ENCODE data around the gene CAMK1G.

CAMK1G gene

DNA sequence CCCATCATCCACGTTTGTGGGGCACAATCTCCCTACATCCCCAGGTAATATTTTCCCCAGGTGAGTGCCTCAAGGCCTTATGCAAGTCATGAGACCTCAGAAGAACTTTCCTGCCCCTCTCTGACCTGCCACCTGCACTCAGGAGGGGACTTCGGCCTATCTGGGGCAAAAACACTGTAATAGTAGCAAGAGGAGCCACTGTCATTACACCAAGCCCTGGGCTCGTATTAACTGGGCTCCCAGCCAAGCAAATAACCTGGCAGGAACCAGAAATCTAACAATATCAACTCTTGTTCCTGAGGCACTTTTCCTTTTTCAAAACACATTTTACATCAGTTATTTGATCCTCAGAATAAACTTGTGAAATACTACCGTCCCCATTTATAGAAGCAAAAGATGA lies 37.8 kb downstream of the CAMK1G start:
- H3K4me3 ChIP-seq (ENCODE audit: low read depth, low read length) = no peak overlapping the region
- TF ChIP-seq, protein P1, sequence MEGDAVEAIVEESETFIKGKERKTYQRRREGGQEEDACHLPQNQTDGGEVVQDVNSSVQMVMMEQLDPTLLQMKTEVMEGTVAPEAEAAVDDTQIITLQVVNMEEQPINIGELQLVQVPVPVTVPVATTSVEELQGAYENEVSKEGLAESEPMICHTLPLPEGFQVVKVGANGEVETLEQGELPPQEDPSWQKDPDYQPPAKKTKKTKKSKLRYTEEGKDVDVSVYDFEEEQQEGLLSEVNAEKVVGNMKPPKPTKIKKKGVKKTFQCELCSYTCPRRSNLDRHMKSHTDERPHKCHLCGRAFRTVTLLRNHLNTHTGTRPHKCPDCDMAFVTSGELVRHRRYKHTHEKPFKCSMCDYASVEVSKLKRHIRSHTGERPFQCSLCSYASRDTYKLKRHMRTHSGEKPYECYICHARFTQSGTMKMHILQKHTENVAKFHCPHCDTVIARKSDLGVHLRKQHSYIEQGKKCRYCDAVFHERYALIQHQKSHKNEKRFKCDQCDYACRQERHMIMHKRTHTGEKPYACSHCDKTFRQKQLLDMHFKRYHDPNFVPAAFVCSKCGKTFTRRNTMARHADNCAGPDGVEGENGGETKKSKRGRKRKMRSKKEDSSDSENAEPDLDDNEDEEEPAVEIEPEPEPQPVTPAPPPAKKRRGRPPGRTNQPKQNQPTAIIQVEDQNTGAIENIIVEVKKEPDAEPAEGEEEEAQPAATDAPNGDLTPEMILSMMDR (IDR thresholded peaks at IDR 0.05; ENCODE audit: low read depth, low read length, missing control alignments) = no peak
- DNase-seq (ENCODE audit: low read depth) = no peak

DNA sequence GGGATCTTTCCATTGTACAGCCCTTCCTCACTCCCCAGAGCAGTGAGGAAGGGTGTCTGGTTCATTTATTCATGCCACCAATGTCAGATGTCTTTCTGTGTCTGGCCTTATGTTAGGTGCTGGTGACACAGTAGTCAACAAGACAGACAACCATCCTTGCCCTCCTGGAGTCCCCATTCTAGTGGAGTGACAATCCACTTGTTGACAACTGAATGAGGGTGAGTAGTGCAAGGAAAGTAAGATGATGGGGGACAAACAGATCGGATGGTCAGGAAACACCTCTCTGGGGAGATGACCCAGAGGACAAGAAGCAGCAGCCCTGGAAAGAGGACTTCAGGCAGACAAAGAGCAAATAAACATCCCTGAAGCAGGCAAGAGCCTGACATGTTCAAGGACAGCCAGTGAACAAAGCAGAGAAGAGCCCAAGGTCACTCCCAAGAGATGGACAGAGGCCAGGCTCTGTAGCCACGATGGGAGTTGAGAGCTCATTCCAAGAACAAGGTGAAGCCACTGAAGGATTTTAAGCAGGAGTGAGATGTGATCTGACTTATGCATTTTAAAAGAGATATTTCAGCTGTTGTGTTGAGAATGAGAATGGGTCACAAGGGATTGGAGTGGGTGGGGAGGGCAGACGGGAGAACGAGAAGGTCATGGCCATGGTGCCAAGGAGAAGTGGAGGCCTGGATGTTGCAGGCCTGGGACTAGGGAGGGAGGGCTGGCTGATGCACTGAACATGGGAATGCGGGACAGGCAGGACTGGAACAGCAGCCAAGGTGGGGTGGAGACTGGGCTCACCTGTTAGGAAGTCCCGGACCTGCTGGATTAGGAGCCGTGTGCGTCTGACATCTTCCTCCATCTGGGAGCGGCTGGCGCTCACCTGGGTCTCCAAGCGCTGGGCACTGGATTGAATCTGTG lies 38.5 kb downstream of the CAMK1G start:
- TF ChIP-seq, protein P1 (IDR thresholded peaks at IDR 0.05; ENCODE audit: low read depth, low read length, missing control alignments) = no peak
- no peak overlapping the region for H3K4me3 ChIP-seq (ENCODE audit: low read depth, low read length)
- DNase-seq (ENCODE audit: low read depth) = no peak

DNA sequence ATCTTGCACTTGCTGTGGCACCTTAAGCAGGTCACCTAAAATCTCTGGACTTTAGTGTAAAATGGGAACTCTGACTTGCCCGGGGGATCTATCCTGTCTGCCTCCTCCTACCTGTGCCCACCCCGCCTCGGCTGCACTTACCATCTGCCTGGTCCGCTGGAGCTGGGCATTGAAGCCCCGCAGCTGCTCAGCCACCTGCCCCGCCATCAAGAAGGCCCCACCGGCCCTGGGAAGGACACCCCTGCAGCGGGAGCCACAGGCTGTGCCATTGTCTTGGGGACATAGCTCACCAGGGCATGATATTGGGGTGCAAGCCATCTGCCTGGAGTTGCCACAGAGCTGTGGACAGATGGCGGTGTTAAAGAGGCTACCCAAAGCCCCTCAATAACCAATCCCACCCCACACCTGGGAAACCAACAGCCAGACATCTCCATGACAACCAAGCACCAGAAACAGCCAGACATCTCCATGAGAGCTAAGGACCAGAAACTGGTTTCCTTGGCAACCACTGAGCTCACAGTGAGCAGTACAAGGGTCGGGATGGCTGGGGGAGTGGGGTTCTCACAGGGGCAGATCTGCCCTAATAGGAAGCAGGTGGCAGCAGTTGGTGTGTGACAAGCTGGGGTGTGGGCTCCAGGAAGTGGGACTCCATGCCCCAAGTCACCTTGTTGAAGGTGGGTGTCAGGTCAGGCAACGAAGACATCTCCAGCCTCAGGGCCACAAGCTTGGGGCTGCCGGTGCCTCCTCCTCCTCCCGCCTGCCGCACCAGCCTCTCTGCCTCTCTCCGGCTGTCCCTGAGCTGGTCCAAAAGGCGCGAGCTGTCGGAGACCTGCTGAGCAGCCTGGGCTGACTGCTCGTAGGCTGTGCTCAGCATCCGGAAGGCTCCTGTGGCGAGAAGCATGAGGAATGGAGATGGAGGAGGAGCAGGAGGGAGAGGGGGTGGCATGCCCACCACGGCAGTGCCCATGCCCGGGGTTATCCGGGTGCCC lies 39.6 kb downstream of the CAMK1G start:
- DNase-seq (ENCODE audit: low read depth) = no peak
- TF ChIP-seq, protein P1 (IDR thresholded peaks at IDR 0.05; ENCODE audit: low read depth, low read length, missing control alignments) = no peak
- H3K4me3 ChIP-seq (ENCODE audit: low read depth, low read length) = no peak overlapping the region

DNA sequence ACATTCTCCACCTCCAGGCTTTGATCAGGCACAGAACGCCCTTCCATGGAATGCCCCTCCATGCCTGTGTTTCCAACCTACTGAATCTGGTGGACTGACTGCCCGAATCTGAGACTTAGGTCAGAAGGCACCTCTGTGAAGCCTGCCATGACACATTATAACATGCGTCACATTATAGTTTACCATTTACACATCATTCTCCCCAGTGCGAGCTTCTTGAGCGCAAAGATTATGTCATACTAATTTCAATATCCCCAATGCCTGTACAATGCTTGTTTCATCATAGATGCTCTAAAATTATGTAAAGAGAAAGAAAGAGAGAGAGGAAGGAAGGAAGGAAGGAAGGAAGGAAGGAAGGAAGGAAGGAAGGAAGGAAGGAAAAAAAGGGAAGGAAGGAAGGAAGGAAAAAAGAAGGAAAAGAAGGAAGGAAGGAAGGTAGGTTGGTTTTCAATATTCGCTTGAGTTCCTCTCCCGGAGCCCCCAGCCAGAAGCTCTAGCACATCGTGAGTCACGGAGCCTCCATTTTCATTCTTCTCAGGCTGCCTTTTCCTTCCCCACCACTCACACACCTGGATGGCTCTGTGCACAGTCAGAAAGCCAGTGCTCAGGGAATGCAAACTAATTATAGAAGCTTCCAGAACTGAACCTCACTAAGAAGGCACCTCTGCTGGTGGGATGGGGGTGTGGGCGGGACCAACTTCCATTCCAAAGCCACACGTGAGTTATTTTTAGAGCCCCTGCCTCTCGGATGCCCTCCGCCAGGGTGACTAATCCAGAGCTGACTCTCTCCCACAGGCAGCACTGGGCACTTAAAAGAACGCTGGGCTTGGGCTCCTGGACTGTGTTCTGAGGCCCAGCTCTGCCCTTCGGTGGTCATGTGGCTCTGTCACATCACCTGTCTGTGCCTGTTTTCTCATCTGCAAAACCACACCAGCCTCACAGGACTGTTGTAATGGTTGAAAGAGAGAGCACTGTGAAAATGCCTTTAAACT lies 41.3 kb downstream of the CAMK1G start:
- TF ChIP-seq, protein P1 (IDR thresholded peaks at IDR 0.05; ENCODE audit: low read depth, low read length, missing control alignments) = no peak
- no peak for DNase-seq (ENCODE audit: low read depth)
- no peak overlapping the region for H3K4me3 ChIP-seq (ENCODE audit: low read depth, low read length)

DNA sequence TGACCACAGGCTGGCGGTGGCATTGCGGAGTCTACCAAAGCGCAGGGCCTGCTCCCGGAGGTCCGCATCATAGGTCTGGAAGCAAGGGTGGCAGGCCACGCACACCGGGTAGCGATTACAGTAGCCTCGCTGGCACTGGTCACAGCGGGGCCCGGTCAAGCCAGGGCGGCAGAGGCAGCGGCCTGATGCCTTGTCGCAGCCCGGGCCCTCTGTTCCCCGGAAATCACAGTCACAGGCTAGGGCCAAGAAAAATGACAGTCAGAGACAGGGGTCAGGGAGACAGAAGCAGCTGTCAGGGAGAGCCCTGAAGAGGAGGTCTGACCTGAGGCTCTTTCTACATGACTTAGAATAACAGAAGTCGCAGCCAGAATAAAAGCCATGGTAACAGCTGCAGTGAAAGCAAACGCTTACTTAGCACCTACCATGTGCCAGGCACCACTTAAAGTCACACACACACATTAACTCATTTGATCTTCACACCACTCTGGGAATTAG lies 42.3 kb downstream of the CAMK1G start:
- H3K4me3 ChIP-seq (ENCODE audit: low read depth, low read length) = no peak overlapping the region
- no peak for DNase-seq (ENCODE audit: low read depth)
- TF ChIP-seq, protein P1 (IDR thresholded peaks at IDR 0.05; ENCODE audit: low read depth, low read length, missing control alignments) = no peak
